ENCODE results near the gene HPCA. TPM values are rescaled to one million over a fixed set of nuclear protein-coding genes. Genes with fewer than 3 reads are reported as not detected.

The HPCA gene
- total and polyA plus RNA-seq, 2 of the 8 experiments (the other 6 are each of a cell fraction or from before 2014, with no cell fraction given) = 0.70 to 1.4 TPM

GRCh38 chr1:32919811-32920733, 33.8 kb downstream of the HPCA start (continued):
- TF ChIP-seq RFX5 (IDR thresholded peaks at IDR 0.05; ENCODE audit: borderline replicate concordance, low read depth, low read length) (no peak), POU5F1 (IDR thresholded peaks at IDR 0.05; ENCODE audit: low read depth, low read length) (no peak), SIN3A (conservative IDR thresholded peaks at IDR 0.05 in 1 of 2, IDR thresholded peaks at IDR 0.05 in 1 of 2; ENCODE audit: low read depth in 1 of 2, low read length in 2 of 2) (no peak), CREB1 (IDR thresholded peaks at IDR 0.05) (no peak), EGR1 (IDR thresholded peaks at IDR 0.05; ENCODE audit: borderline replicate concordance, low read depth, low read length) (no peak), TCF12 (IDR thresholded peaks at IDR 0.05; ENCODE audit: low read depth, low read length) (no peak), ASH2L (IDR thresholded peaks at IDR 0.05; ENCODE audit: low read length) (no peak), E2F6 (IDR thresholded peaks at IDR 0.05) (no peak)
